Measurements from ENCODE around the gene IL17RE.

Gene IL17RE

DNA sequence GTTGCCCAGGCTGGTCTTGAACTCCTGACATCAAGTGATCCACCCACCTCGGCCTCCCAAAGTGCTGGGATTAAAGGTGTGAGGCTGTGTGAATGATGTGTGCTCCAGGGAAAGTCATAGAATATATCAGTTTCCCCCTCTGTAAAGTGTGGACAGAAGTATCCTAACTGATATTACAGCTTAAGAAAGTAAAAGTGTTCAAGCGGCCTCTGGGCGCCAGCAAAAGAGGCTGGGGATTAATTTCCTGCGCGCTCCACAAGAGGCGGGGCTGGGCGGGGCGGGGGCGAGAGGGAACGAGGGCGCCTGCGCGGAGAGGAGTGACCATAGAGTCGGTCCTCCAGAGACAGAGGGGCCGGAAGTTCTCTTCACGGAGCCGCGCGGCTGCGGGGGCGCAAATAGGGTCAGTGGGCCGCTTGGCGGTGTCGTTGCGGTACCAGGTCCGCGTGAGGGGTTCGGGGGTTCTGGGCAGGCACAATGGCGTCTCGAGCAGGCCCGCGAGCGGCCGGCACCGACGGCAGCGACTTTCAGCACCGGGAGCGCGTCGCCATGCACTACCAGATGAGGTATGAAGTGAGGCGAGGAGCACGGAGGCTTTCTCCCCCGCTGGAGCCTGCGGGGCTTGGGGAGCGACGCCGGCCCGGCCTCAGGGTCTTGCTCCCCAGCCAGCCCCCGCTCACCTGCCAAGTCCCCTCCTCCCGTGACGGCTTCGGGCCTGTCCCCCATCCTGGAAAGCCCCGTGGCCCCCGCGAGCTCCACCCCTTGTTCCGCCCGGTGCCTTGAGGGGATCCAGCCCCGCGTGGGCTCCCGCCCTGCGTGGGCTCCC lies 12.2 kb upstream of the IL17RE start, which contains the start of gene JAGN1 (continued):
- peak; percentile 82 for TF ChIP-seq EGR2 (tag by site-specific recombination; IDR thresholded peaks at IDR 0.05; ENCODE audit: low read depth)
- no peak; the same call in 1 of the 2 replicates for TF ChIP-seq MZF1 (tag by site-specific recombination; IDR thresholded peaks at IDR 0.05; ENCODE audit: borderline replicate concordance)
- TF ChIP-seq ZNF155 (tag by site-specific recombination; IDR thresholded peaks at IDR 0.05) = no peak
- TF ChIP-seq ZEB2 (tag by site-specific recombination; IDR thresholded peaks at IDR 0.05) = peak; percentile 79; the same call in 1 of the 2 replicates
- TF ChIP-seq ZNF112 (tag by site-specific recombination; IDR thresholded peaks at IDR 0.05) = no peak
- peak; percentile 96 for TF ChIP-seq ZBTB26 (tag by site-specific recombination; optimal IDR thresholded peaks at IDR 0.05)
- TF ChIP-seq ZBTB21 (tag by site-specific recombination; IDR thresholded peaks at IDR 0.05) = peak; percentile 67
- no peak; the same call in none of the 2 replicates for TF ChIP-seq BCL11B (tag by site-specific recombination; IDR thresholded peaks at IDR 0.05; ENCODE audit: low read depth)
- TF ChIP-seq ZNF660 (tag by site-specific recombination; IDR thresholded peaks at IDR 0.05) = peak; percentile 92
- TF ChIP-seq, protein P1, sequence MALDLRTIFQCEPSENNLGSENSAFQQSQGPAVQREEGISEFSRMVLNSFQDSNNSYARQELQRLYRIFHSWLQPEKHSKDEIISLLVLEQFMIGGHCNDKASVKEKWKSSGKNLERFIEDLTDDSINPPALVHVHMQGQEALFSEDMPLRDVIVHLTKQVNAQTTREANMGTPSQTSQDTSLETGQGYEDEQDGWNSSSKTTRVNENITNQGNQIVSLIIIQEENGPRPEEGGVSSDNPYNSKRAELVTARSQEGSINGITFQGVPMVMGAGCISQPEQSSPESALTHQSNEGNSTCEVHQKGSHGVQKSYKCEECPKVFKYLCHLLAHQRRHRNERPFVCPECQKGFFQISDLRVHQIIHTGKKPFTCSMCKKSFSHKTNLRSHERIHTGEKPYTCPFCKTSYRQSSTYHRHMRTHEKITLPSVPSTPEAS (tag by site-specific recombination; IDR thresholded peaks at IDR 0.05) = 0 out of 2 replicates have a peak, but pooled peaks have one; percentile 27
- peak; percentile 35; the same call in 1 of the 2 replicates for TF ChIP-seq GLIS1 (tag by site-specific recombination; IDR thresholded peaks at IDR 0.05)
- TF ChIP-seq, protein P2, sequence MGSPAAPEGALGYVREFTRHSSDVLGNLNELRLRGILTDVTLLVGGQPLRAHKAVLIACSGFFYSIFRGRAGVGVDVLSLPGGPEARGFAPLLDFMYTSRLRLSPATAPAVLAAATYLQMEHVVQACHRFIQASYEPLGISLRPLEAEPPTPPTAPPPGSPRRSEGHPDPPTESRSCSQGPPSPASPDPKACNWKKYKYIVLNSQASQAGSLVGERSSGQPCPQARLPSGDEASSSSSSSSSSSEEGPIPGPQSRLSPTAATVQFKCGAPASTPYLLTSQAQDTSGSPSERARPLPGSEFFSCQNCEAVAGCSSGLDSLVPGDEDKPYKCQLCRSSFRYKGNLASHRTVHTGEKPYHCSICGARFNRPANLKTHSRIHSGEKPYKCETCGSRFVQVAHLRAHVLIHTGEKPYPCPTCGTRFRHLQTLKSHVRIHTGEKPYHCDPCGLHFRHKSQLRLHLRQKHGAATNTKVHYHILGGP (tag by site-specific recombination; IDR thresholded peaks at IDR 0.05) = no peak
- peak; percentile 81 for TF ChIP-seq ZBTB48 (tag by site-specific recombination; IDR thresholded peaks at IDR 0.05)
- peak; percentile 93 for TF ChIP-seq ZFP37 (tag by site-specific recombination; IDR thresholded peaks at IDR 0.05)
- peak; percentile 89 for TF ChIP-seq KLF16 (tag by site-specific recombination; IDR thresholded peaks at IDR 0.05)
- no peak for TF ChIP-seq TCF7L2 (IDR thresholded peaks at IDR 0.05; ENCODE audit: borderline replicate concordance, low read depth, low read length)
- TF ChIP-seq ZNF621 (tag by site-specific recombination; IDR thresholded peaks at IDR 0.05) = no peak
- TF ChIP-seq, protein P3, sequence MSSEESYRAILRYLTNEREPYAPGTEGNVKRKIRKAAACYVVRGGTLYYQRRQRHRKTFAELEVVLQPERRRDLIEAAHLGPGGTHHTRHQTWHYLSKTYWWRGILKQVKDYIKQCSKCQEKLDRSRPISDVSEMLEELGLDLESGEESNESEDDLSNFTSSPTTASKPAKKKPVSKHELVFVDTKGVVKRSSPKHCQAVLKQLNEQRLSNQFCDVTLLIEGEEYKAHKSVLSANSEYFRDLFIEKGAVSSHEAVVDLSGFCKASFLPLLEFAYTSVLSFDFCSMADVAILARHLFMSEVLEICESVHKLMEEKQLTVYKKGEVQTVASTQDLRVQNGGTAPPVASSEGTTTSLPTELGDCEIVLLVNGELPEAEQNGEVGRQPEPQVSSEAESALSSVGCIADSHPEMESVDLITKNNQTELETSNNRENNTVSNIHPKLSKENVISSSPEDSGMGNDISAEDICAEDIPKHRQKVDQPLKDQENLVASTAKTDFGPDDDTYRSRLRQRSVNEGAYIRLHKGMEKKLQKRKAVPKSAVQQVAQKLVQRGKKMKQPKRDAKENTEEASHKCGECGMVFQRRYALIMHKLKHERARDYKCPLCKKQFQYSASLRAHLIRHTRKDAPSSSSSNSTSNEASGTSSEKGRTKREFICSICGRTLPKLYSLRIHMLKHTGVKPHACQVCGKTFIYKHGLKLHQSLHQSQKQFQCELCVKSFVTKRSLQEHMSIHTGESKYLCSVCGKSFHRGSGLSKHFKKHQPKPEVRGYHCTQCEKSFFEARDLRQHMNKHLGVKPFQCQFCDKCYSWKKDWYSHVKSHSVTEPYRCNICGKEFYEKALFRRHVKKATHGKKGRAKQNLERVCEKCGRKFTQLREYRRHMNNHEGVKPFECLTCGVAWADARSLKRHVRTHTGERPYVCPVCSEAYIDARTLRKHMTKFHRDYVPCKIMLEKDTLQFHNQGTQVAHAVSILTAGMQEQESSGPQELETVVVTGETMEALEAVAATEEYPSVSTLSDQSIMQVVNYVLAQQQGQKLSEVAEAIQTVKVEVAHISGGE (tag by site-specific recombination; conservative IDR thresholded peaks at IDR 0.05; ENCODE audit: low read depth) = peak; percentile 90
- TF ChIP-seq ZSCAN5A (tag by site-specific recombination; IDR thresholded peaks at IDR 0.05) = peak; percentile 93
- TF ChIP-seq ZNF629 (tag by site-specific recombination; IDR thresholded peaks at IDR 0.05) = peak; percentile 74
- TF ChIP-seq ZNF133 (tag by site-specific recombination; IDR thresholded peaks at IDR 0.05) = peak; percentile 38; the same call in 1 of the 2 replicates
- no peak for TF ChIP-seq ZNF433 (tag by site-specific recombination; IDR thresholded peaks at IDR 0.05; ENCODE audit: low read depth)
- TF ChIP-seq, protein P4, sequence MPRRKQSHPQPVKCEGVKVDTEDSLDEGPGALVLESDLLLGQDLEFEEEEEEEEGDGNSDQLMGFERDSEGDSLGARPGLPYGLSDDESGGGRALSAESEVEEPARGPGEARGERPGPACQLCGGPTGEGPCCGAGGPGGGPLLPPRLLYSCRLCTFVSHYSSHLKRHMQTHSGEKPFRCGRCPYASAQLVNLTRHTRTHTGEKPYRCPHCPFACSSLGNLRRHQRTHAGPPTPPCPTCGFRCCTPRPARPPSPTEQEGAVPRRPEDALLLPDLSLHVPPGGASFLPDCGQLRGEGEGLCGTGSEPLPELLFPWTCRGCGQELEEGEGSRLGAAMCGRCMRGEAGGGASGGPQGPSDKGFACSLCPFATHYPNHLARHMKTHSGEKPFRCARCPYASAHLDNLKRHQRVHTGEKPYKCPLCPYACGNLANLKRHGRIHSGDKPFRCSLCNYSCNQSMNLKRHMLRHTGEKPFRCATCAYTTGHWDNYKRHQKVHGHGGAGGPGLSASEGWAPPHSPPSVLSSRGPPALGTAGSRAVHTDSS (tag by site-specific recombination; IDR thresholded peaks at IDR 0.05) = no peak
- no peak for TF ChIP-seq ZNF624 (tag by site-specific recombination; IDR thresholded peaks at IDR 0.05)
- TF ChIP-seq ZNF335 (tag by site-specific recombination; conservative IDR thresholded peaks at IDR 0.05) = peak; percentile 90
- no peak for TF ChIP-seq ZNF37A (tag by site-specific recombination; IDR thresholded peaks at IDR 0.05)
- peak; percentile 62 for TF ChIP-seq SP2 (tag by site-specific recombination; IDR thresholded peaks at IDR 0.05)
- TF ChIP-seq ZNF791 (tag by site-specific recombination; IDR thresholded peaks at IDR 0.05) = no peak
- no peak for TF ChIP-seq ZNF530 (tag by site-specific recombination; IDR thresholded peaks at IDR 0.05; ENCODE audit: low read depth)
- TF ChIP-seq ZBTB17 (tag by site-specific recombination; IDR thresholded peaks at IDR 0.05) = peak; percentile 57; the same call in 1 of the 2 replicates
- no peak for TF ChIP-seq ZNF302 (tag by site-specific recombination; IDR thresholded peaks at IDR 0.05; ENCODE audit: low read depth)
